Epithelial cell of proximal tubule (primary cell): Measurements from ENCODE around the gene PAX1. TPM values are rescaled to one million over a fixed set of nuclear protein-coding genes. Genes with fewer than 3 reads are reported as not detected.

Source experiments
- DNase-seq: peaks from one replicate; pipeline ENCODE4 v3.0.0-alpha.2; 2011; ENCODE audit warnings: low read depth
- H3K4me3 ChIP-seq: 2 replicates; pipeline ENCODE4 v1.5.1; 2011; ENCODE audit warnings: low read depth, mild to moderate bottlenecking, low read length
- total RNA-seq: library from RNA; depleted of rRNA; stranded (reverse); fragments of >200 nt; gene quantifications from 2 replicates; pipeline ENCODE4 v1.2.3, GENCODE V29; 2015
- TF ChIP-seq, protein P1 (sequence below): conservative IDR thresholded peaks from 2 replicates; pipeline ENCODE4 v1.5.1; 2012; ENCODE audit warnings: low read depth, mild to moderate bottlenecking, low read length

Gene PAX1
- total RNA-seq, 1 donor from 2014 or later: not detected

DNA sequence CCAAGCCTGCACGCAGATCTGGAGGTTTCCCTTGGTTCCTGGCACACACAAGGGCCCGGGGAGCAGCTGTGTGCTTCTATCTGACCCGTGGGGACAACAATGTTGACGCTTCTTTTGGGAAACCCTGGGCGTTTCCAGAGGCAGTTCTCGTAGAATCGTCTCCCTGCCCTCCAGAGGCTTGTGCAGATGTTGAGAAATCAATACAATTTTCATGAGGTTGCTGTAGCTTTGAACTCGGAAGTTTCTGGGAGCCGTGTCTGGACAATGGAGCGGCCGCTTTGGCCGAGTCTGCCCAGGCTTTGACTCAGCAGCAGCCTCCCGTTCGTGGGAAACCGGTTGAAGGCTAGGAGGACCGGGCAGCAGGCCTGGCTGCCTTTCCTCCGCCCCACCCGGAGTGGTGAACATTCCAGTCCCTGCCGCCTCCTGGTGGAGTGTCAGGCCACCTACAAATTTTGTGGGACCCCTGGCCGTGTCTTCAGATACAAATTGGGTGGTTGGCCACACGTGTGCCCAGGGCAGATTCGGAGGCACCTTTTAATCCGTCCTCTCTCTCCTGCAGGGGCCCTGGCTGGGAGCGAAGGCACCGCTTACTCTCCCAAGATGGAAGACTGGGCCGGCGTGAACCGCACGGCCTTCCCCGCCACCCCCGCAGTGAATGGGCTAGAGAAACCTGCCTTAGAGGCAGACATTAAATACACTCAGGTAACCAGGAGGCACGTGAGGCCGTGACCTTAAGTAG lies 2.7 kb downstream of the PAX1 start:
- no peak for DNase-seq
- H3K4me3 ChIP-seq: no peak overlapping the region
- TF ChIP-seq, protein P1, sequence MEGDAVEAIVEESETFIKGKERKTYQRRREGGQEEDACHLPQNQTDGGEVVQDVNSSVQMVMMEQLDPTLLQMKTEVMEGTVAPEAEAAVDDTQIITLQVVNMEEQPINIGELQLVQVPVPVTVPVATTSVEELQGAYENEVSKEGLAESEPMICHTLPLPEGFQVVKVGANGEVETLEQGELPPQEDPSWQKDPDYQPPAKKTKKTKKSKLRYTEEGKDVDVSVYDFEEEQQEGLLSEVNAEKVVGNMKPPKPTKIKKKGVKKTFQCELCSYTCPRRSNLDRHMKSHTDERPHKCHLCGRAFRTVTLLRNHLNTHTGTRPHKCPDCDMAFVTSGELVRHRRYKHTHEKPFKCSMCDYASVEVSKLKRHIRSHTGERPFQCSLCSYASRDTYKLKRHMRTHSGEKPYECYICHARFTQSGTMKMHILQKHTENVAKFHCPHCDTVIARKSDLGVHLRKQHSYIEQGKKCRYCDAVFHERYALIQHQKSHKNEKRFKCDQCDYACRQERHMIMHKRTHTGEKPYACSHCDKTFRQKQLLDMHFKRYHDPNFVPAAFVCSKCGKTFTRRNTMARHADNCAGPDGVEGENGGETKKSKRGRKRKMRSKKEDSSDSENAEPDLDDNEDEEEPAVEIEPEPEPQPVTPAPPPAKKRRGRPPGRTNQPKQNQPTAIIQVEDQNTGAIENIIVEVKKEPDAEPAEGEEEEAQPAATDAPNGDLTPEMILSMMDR: no peak

DNA sequence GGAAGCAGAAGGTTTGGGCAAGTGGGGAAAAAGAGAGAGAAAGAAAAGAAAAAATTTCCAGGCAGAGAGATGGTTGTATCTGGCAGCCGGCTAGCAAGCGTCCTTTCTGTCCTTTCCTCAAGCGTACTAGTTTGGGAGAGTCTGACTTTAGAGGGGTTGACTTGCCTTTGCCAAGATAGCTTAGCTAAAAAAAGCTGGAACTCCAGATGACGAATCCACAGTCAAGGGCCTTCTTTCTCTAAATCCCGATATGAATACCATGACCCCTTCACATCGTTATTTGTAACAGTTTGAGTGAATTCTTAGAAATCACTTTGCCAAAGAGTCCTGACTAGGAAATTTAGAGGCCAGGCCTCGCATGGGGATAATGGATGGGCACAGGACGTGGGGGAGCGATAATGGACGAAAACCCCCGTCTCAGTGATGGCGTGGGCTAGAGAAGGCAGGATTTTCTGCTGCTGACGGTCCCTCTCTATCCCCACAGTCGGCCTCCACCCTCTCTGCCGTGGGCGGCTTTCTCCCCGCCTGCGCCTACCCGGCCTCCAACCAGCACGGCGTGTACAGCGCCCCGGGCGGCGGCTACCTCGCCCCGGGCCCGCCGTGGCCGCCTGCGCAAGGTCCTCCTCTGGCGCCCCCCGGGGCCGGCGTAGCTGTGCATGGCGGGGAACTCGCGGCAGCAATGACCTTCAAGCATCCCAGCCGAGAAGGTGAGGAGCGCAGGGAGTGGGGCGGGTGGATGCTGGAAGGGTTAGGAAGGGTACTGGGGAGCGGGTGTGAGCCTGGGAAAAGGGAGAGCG lies 3.5 kb downstream of the PAX1 start:
- DNase-seq: no peak
- TF ChIP-seq, protein P1: no peak
- no peak overlapping the region for H3K4me3 ChIP-seq

GRCh38 chr20:21709535-21709904 lies 4.1 kb downstream of the PAX1 start:
- DNase-seq: no peak
- TF ChIP-seq, protein P1: no peak
- H3K4me3 ChIP-seq: no peak overlapping the region

DNA sequence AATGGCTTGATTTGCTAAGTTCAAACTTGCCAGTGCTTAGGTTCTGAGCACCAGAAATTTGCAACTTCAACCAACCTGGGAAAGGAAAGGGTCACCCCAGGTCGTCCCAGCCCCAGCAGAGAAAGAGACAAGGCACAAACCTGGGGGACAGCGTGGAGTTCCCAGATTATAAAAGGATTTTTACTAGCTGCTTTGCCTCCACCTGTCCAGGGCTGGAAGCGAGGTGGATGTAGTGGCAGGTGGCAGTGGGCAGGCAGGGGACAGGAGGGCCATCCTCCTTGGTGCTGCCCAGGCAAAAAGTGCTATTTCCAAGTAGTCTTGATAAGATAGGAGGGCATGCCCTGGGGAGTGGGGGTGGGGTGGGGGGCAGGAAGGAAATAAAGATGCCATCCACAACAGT lies 4.9 kb downstream of the PAX1 start:
- TF ChIP-seq, protein P1: no peak
- no peak overlapping the region for H3K4me3 ChIP-seq
- no peak for DNase-seq

DNA sequence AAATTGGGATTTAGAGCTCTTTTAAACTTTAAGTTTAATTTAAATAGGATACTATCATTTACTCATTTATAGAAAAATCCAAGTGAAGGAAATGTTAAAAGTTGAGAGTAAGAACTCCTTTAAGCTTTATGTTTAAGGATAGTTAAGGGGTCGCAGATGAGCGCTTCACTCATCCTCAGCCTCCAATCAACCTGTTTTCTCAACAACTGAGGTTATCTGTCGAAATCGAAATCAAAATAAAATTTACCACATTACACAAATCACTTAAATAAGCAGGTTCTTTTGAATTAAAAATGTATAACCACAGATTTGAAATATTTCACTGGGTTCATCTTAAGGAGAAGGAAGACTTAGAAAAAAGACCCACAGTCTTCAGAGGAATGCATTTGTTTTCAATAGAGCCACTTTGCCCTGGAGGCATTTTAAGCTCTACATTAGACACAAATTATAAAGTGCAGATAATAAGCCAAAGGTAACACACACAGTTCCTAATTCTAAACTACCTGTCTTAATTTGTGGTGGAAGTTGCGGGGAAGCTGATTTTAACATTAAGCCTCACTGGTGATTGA lies 5.5 kb downstream of the PAX1 start:
- H3K4me3 ChIP-seq: no peak overlapping the region

DNA sequence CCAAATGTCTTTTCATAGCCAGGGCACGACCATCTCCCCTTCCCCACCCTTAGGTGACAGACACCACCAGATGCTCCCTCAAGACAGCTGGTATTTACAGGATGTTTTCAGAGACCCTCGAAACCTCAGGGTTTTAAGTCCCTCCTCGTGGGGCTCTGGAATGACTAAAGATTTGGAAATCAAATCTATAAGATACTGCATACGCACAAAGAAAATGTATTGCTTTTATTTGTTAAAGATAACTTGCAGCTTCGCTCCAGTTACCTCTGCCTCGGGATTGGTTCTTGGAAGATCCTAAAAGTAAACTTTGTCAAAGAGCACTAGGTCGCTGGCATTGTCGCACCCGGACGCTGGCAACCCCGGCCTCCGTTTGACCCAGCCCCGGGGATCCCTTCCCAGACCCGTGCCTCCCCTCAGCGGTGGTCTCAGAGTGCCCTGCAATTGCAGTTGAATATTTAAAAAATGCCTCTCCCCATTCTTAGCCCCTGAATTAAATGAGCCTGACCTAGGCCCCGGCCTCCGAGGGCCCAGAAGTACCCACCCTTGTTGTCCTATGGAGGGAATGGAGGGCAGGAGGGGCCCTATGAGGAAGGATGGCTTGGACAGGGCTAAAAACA lies 7.1 kb downstream of the PAX1 start:
- TF ChIP-seq, protein P1: no peak
- no peak overlapping the region for H3K4me3 ChIP-seq
- no peak for DNase-seq

More for the DNA sequence above, 5.5 kb downstream of the PAX1 start:
- TF ChIP-seq, protein P1: no peak
- no peak for DNase-seq
